Calu3 (cell line): ENCODE data around the gene GPR75. TPM values are rescaled to one million over a fixed set of nuclear protein-coding genes. Genes with fewer than 3 reads are reported as not detected.
A peak's percentile ranks its signal among the peaks of the same experiment; 100 is the strongest.

ENCODE experiments used
- BruUV-seq: library from RNA; stranded (reverse); fragments of 400-500 nt; replicated peaks from 2 replicates; lab custom pipeline; 2021; lab: Mats Ljungman, UMichigan
- CTCF ChIA-PET: fragments of 300-600 bp; sonication (Branson Sonifier 250); formaldehyde crosslinking; loops from one replicate; lab custom pipeline; 2022; ENCODE audit warnings: antibody characterized with exemption; lab: Charles Lee
- DNase-seq: peaks from one replicate; pipeline ENCODE4 v3.0.0; 2022
- H3K27ac Mint-ChIP-seq: one replicate; pipeline ENCODE4 v1.8.0; 2022; ENCODE audit warnings: mixed read lengths; ENCODE audit not compliant: unreplicated experiment
- H3K27me3 Mint-ChIP-seq: one replicate; pipeline ENCODE4 v1.8.0; 2022; ENCODE audit warnings: mixed read lengths; ENCODE audit not compliant: unreplicated experiment
- H3K36me3 Mint-ChIP-seq: one replicate; pipeline ENCODE4 v1.8.0; 2022; ENCODE audit warnings: mild to moderate bottlenecking, moderate library complexity, mixed read lengths; ENCODE audit not compliant: insufficient read depth, unreplicated experiment
- H3K4me1 Mint-ChIP-seq: one replicate; pipeline ENCODE4 v1.8.0; 2022; ENCODE audit warnings: mild to moderate bottlenecking, low read depth, mixed read lengths; ENCODE audit not compliant: unreplicated experiment
- H3K4me3 Mint-ChIP-seq: one replicate; pipeline ENCODE4 v1.8.0; 2022; ENCODE audit warnings: mild to moderate bottlenecking, low read depth, moderate library complexity, mixed read lengths; ENCODE audit not compliant: unreplicated experiment
- H3K9me3 Mint-ChIP-seq: one replicate; pipeline ENCODE4 v1.8.0; 2022; ENCODE audit warnings: low read depth, mixed read lengths; ENCODE audit not compliant: unreplicated experiment
- intact Hi-C: fragments of 100-400 bp; cut with micrococcal nuclease; formaldehyde crosslinking; loops from one replicate; pipeline ENCODE4 v1.10.0; 2022; ENCODE audit not compliant: unreplicated experiment
- total RNA-seq: library from RNA; stranded (reverse); gene quantifications from 2 replicates; pipeline ENCODE4 v1.2.3, GENCODE V29; 2022
- TF ChIP-seq, protein P1 (sequence below): fragments of 200-600 bp; IDR thresholded peaks from one replicate; pipeline ENCODE4 v1.8.0; 2022; ENCODE audit warnings: antibody characterized with exemption; ENCODE audit not compliant: unreplicated experiment

Gene GPR75
- total RNA-seq, 1 experiment from 2014 or later, result 7.5 TPM

DNA sequence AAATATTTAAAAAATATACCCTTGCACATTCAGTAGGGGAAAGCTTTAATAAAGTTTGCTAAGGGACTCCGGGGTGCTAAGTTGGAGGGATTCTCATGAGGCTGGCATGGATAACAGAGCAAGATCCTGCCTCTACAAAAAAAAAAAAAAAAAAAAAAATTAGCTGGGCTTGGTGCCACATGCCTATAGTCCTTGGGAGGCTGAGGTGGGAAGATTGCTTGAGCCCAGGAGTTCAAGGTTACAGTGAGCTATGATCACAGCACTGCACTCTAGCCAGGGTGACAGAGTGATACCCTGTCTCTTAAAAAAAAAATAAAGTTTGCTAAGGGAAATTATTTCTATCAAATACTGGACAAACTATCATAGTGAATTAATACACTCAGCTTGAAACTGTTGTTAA, 17.3 kb upstream of the GPR75 start:
- Mint-ChIP-seq H3K9me3 (no peaks in the 10 kb centered on the region), H3K4me1 (no peaks in the 10 kb centered on the region), H3K27me3 (no peaks in the 10 kb centered on the region), H3K27ac (no peak overlapping the region), H3K36me3 (peaks cover 11% of the 10 kb centered on the region), H3K4me3 (no peak overlapping the region)
- CTCF ChIA-PET, result no interaction called here
- intact Hi-C loops, result no loop called here
- no TSS peak for BruUV-seq
- DNase-seq, result no peak
- TF ChIP-seq, protein P1, sequence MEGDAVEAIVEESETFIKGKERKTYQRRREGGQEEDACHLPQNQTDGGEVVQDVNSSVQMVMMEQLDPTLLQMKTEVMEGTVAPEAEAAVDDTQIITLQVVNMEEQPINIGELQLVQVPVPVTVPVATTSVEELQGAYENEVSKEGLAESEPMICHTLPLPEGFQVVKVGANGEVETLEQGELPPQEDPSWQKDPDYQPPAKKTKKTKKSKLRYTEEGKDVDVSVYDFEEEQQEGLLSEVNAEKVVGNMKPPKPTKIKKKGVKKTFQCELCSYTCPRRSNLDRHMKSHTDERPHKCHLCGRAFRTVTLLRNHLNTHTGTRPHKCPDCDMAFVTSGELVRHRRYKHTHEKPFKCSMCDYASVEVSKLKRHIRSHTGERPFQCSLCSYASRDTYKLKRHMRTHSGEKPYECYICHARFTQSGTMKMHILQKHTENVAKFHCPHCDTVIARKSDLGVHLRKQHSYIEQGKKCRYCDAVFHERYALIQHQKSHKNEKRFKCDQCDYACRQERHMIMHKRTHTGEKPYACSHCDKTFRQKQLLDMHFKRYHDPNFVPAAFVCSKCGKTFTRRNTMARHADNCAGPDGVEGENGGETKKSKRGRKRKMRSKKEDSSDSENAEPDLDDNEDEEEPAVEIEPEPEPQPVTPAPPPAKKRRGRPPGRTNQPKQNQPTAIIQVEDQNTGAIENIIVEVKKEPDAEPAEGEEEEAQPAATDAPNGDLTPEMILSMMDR, result no peak

DNA sequence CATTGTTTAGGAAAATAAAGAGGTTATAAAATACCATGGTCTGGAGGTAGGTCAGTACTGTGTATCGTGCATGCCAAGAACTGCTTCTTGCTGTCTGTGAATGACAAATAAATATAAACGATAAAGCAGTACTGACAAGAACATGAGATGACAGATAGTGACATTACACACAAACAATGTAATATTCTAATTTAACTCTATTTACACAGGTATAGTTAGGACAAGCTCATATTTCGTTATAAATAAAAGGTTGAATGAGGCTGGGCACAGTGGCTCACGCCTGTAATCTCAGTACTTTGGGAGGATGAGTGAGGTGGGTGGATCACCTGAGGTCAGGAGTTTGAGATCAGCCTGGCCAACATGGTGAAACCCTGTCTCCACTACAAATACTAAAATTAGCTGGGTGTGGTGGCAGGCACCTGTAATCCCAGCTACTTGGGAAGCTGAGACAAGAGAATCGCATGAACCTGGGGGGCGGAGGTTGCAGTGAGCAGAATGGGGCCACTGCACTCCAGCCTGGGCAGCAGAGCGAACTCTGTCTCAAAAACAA, 14.7 kb upstream of the GPR75 start:
- TF ChIP-seq, protein P1, result no peak
- no peaks in the 10 kb centered on the region for H3K27me3 Mint-ChIP-seq
- CTCF ChIA-PET, result no interaction called here
- peaks cover 4% of the 10 kb centered on the region for H3K36me3 Mint-ChIP-seq
- H3K27ac Mint-ChIP-seq, result no peak overlapping the region
- no peaks in the 10 kb centered on the region for H3K4me1 Mint-ChIP-seq
- H3K9me3 Mint-ChIP-seq, result no peaks in the 10 kb centered on the region
- H3K4me3 Mint-ChIP-seq, result no peak overlapping the region
- BruUV-seq, result no TSS peak
- intact Hi-C loops, result no loop called here
- DNase-seq, result no peak

DNA sequence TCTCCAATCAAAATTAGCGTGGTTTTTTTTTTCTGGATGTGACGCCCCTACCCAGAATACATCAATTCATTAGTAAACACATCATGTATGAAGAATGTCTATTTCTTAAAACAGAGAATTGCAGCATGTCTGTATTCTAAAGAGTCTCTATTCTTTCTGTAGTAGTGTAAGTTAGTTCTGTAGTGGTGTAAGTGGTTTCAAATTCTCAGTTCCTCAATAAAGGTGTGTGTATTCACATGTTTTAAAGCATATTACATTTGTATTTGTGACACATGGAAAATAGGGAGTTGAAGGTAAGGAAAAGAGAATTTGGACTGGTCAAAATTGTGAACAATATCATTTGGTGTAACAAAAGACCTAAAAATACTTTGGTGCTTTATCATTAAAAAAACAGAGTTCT, 8.0 kb upstream of the GPR75 start:
- no peak overlapping the region for H3K4me3 Mint-ChIP-seq
- H3K9me3 Mint-ChIP-seq, result no peaks in the 10 kb centered on the region
- CTCF ChIA-PET, result interaction anchor here (0.6 kb wide), 1 partner anchor 310 kb away, joined by 3 read pairs; no protein-coding TSS in a partner anchor
- H3K36me3 Mint-ChIP-seq, result peaks cover 46% of the 10 kb centered on the region
- no TSS peak for BruUV-seq
- H3K4me1 Mint-ChIP-seq, result peaks cover 12% of the 10 kb centered on the region
- H3K27ac Mint-ChIP-seq, result peak overlapping the region; percentile 58
- TF ChIP-seq, protein P1, result no peak
- H3K27me3 Mint-ChIP-seq, result no peaks in the 10 kb centered on the region
- intact Hi-C loops, result no loop called here
- no peak for DNase-seq

DNA sequence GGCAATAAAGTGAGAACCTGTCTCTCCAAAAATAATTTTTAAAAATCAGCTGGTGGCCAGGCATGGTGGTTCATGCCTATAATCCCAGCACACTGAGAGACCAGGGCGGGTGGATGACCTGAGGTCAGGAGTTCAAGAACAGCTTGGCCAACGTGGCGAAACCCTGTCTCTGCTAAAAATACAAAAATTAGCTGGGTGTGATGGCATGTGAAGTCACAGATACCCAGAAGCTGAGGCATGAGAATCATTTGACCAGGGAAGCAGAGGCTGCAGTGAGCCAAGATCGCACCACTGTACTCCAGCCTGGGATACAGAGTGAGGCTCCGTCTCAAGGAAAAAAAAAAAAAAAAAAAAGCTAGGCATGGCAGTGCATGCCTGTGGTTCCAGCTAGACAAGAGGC, 7.4 kb upstream of the GPR75 start:
- Mint-ChIP-seq H3K4me1 (peaks cover 12% of the 10 kb centered on the region), H3K27ac (no peak overlapping the region), H3K4me3 (no peak overlapping the region), H3K27me3 (no peaks in the 10 kb centered on the region), H3K9me3 (no peaks in the 10 kb centered on the region), H3K36me3 (peaks cover 48% of the 10 kb centered on the region)
- no peak for DNase-seq
- intact Hi-C loops, result no loop called here
- CTCF ChIA-PET, result interaction anchor here (0.6 kb wide), 1 partner anchor 311 kb away, joined by 3 read pairs; no protein-coding TSS in a partner anchor
- TF ChIP-seq, protein P1, result no peak
- no TSS peak for BruUV-seq
